ENCODE results near the gene SCAPER. TPM values are rescaled to one million over a fixed set of nuclear protein-coding genes. Genes with fewer than 3 reads are reported as not detected.

The SCAPER gene
- total RNA-seq, 1 experiment from 2014 or later = 15.3 TPM

DNA sequence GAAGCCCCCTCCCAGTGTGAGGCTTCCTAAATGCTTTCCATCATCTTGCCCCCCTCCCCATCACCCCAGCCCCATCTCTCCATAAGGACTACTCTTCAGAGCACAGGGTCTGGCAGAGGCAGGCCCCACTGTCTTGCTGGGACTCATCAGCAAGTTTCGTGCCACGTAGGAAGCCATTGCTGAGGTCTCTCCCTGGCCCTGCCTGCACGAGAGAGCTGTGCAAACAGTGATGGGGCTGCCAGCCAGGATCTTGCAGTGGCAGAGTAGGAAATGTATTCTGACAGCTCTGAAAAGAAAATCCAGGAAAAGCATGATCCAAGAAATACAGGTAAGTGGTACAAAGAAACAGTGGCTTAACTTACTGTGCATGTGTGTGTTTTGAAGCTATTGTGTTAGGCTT, 546.0 kb downstream of the SCAPER start:
- Histone ChIP-seq H3K9me3 (ENCODE audit: control insufficient read depth, insufficient read depth, low read depth, low read length) (no peaks in the 10 kb centered on the region), H3K4me3 (ENCODE audit: low read depth in 2 of 2, low read length in 2 of 2) (no peak overlapping the region), H3K27me3 (ENCODE audit: control insufficient read depth, insufficient read depth, low read length) (no peaks in the 10 kb centered on the region), H3K27ac (ENCODE audit: low read length) (no peak overlapping the region), H3K36me3 (ENCODE audit: control insufficient read depth, insufficient read depth, low read length) (no peaks in the 10 kb centered on the region), H3K4me1 (ENCODE audit: control insufficient read depth, insufficient read depth, low read length) (no peaks in the 10 kb centered on the region)
- in situ Hi-C loops (cut with HindIII; ENCODE audit: low pct_unique_long_range_greater_than_20kb, low sequenced_read_pairs) = no loop called here
- DNase-seq (ENCODE audit: low read depth, low spot score) = no peak
- TF ChIP-seq, protein P1, sequence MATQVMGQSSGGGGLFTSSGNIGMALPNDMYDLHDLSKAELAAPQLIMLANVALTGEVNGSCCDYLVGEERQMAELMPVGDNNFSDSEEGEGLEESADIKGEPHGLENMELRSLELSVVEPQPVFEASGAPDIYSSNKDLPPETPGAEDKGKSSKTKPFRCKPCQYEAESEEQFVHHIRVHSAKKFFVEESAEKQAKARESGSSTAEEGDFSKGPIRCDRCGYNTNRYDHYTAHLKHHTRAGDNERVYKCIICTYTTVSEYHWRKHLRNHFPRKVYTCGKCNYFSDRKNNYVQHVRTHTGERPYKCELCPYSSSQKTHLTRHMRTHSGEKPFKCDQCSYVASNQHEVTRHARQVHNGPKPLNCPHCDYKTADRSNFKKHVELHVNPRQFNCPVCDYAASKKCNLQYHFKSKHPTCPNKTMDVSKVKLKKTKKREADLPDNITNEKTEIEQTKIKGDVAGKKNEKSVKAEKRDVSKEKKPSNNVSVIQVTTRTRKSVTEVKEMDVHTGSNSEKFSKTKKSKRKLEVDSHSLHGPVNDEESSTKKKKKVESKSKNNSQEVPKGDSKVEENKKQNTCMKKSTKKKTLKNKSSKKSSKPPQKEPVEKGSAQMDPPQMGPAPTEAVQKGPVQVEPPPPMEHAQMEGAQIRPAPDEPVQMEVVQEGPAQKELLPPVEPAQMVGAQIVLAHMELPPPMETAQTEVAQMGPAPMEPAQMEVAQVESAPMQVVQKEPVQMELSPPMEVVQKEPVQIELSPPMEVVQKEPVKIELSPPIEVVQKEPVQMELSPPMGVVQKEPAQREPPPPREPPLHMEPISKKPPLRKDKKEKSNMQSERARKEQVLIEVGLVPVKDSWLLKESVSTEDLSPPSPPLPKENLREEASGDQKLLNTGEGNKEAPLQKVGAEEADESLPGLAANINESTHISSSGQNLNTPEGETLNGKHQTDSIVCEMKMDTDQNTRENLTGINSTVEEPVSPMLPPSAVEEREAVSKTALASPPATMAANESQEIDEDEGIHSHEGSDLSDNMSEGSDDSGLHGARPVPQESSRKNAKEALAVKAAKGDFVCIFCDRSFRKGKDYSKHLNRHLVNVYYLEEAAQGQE (IDR thresholded peaks at IDR 0.05; ENCODE audit: insufficient read depth in 1 of 2, low read depth in 2 of 2, low read length in 1 of 2) = no peak
- no peak for TF ChIP-seq TCF7L2 (IDR thresholded peaks at IDR 0.05; ENCODE audit: low read depth, low read length)
- TF ChIP-seq, protein P2, sequence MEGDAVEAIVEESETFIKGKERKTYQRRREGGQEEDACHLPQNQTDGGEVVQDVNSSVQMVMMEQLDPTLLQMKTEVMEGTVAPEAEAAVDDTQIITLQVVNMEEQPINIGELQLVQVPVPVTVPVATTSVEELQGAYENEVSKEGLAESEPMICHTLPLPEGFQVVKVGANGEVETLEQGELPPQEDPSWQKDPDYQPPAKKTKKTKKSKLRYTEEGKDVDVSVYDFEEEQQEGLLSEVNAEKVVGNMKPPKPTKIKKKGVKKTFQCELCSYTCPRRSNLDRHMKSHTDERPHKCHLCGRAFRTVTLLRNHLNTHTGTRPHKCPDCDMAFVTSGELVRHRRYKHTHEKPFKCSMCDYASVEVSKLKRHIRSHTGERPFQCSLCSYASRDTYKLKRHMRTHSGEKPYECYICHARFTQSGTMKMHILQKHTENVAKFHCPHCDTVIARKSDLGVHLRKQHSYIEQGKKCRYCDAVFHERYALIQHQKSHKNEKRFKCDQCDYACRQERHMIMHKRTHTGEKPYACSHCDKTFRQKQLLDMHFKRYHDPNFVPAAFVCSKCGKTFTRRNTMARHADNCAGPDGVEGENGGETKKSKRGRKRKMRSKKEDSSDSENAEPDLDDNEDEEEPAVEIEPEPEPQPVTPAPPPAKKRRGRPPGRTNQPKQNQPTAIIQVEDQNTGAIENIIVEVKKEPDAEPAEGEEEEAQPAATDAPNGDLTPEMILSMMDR (IDR thresholded peaks at IDR 0.05) = no peak
- no peak for TF ChIP-seq SIN3A (IDR thresholded peaks at IDR 0.05; ENCODE audit: borderline replicate concordance, insufficient read depth, low read depth, low read length)
- TF ChIP-seq POLR2AphosphoS5 (IDR thresholded peaks at IDR 0.05; ENCODE audit: low read depth, low read length) = no peak
- no peak for ATAC-seq
- intact Hi-C loops (cut with micrococcal nuclease; ENCODE audit: unreplicated experiment) = no loop called here
- ChIA-PET CTCF (no interaction called here), POLR2A (no interaction called here)
- BruUV-seq (replicated peaks) = no TSS peak

DNA sequence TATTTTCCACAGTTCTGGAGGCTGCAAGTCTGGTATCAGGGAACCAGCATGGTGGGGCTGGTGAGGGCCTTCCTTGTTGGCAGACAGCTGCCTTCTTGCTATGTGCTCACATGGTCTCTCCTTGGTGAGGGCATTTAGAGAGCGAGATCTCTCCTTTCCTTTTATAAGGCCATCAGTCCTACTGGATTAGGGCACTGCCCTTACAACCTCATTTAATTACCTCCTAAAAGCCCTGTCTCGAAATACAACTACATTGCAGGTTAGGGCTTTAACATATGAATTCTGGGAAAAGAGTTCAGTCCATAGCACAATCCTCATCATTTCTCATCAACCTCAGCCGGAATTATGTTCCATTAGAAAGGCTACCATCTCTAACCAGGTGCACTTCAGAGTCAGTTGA, 546.7 kb downstream of the SCAPER start:
- intact Hi-C loops (cut with micrococcal nuclease; ENCODE audit: unreplicated experiment) = no loop called here
- Histone ChIP-seq H3K4me1 (ENCODE audit: control insufficient read depth, insufficient read depth, low read length) (no peaks in the 10 kb centered on the region), H3K27me3 (ENCODE audit: control insufficient read depth, insufficient read depth, low read length) (no peaks in the 10 kb centered on the region), H3K9me3 (ENCODE audit: control insufficient read depth, insufficient read depth, low read depth, low read length) (no peaks in the 10 kb centered on the region), H3K36me3 (ENCODE audit: control insufficient read depth, insufficient read depth, low read length) (no peaks in the 10 kb centered on the region), H3K4me3 (ENCODE audit: low read depth in 2 of 2, low read length in 2 of 2) (no peak overlapping the region), H3K27ac (ENCODE audit: low read length) (no peak overlapping the region)
- in situ Hi-C loops (cut with HindIII; ENCODE audit: low pct_unique_long_range_greater_than_20kb, low sequenced_read_pairs) = no loop called here
- ChIA-PET POLR2A (no interaction called here), CTCF (no interaction called here)
- DNase-seq (ENCODE audit: low read depth, low spot score) (no peak), ATAC-seq (no peak)
- TF ChIP-seq SIN3A (IDR thresholded peaks at IDR 0.05; ENCODE audit: borderline replicate concordance, insufficient read depth, low read depth, low read length) (no peak), TCF7L2 (IDR thresholded peaks at IDR 0.05; ENCODE audit: low read depth, low read length) (no peak), POLR2AphosphoS5 (IDR thresholded peaks at IDR 0.05; ENCODE audit: low read depth, low read length) (no peak)
- TF ChIP-seq, protein P1 (IDR thresholded peaks at IDR 0.05; ENCODE audit: insufficient read depth in 1 of 2, low read depth in 2 of 2, low read length in 1 of 2) = no peak
- TF ChIP-seq, protein P2 (IDR thresholded peaks at IDR 0.05) = no peak
- BruUV-seq (replicated peaks) = no TSS peak
